ENCODE measurements around the gene SPTBN2. TPM values are rescaled to one million over a fixed set of nuclear protein-coding genes. Genes with fewer than 3 reads are reported as not detected.

Gene SPTBN2
- total RNA-seq, 1 experiment from 2014 or later: 40.7 TPM

DNA sequence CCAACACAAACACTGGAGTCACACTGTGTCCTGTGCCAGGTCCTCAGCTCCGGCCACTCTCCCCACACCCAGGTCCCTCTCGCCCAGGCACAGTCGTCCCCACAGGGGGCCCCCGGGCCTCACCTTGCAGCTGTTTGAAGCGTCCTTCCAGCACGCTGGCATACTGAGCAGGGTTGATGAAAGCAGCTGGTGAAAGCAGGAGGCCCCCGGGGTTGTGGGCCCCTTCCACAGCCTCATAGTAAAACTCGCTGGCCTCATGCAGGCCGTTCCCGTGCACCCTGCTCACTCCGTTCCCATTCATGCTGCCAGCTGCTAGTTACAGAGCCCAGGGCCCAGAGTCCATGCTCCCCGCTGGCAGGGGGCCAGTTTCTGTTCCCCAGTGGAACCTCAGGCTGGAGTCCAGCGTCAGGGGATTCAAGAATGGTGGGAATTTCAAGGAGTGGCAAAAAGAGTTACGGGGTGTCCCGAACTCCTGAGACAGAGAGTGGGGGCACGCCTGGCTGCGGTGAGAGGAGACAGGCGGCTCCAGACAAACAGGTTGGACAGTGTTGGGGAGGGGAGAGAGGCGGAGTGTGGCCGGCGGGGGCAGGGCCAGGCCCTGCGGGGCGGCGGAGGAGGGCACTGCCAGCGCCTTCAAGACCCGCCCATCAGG is 10.6 kb downstream of the SPTBN2 start:
- TF ChIP-seq TEAD1 (CRISPR knock-in tag; IDR thresholded peaks at IDR 0.05) (no peak), NR3C1 (CRISPR knock-in tag; conservative IDR thresholded peaks at IDR 0.05; ENCODE audit: low read depth) (0 out of 2 replicates have a peak, but pooled peaks have one; percentile 39)
- TF ChIP-seq, protein P1, sequence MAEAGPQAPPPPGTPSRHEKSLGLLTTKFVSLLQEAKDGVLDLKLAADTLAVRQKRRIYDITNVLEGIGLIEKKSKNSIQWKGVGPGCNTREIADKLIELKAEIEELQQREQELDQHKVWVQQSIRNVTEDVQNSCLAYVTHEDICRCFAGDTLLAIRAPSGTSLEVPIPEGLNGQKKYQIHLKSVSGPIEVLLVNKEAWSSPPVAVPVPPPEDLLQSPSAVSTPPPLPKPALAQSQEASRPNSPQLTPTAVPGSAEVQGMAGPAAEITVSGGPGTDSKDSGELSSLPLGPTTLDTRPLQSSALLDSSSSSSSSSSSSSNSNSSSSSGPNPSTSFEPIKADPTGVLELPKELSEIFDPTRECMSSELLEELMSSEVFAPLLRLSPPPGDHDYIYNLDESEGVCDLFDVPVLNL (CRISPR knock-in tag; IDR thresholded peaks at IDR 0.05; ENCODE audit: borderline replicate concordance, low read depth): no peak
- peak overlapping the region; percentile 92 for H3K27ac Mint-ChIP-seq
- peaks cover 19% of the 10 kb centered on the region for H3K36me3 Mint-ChIP-seq
- no peaks in the 10 kb centered on the region for H3K9me3 Mint-ChIP-seq
- DNase-seq (ENCODE audit: low spot score) (peak; percentile 52), ATAC-seq (peak; percentile 70)
- no peaks in the 10 kb centered on the region for H3K27me3 Mint-ChIP-seq (ENCODE audit: low read depth)
- ChIA-PET POLR2A (interaction anchor here (0.6 kb wide), 1 partner anchor 61 kb away, joined by 4 read pairs; no protein-coding TSS in a partner anchor), CTCF (interaction anchor here (0.8 to 1.3 kb wide), 3 partner anchors 80 to 297 kb away, joined by 3 to 4 read pairs (median 4); partner anchors contain the start of gene RCE1)
- peak overlapping the region; percentile 55 for H3K4me3 Mint-ChIP-seq
- H3K4me1 Mint-ChIP-seq: peaks cover 46% of the 10 kb centered on the region

DNA sequence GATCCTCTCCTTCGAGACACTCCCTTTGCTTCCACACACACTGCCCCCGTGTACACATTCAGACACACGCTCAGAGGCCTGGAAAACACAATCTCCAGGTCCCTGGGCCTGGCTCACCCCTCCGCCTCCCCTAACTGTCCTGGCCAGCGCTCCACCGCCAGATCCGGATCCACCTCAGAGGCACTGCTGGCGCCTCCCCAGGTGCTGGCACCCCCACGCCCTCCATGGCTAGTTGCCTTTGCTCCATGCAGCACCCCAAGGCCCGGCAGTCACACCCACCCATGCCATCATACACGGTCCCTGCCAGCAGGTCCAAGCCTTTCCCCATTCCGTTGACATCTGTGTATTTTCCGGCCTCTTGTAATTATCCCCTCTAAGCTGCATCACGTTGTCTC is 11.1 kb downstream of the SPTBN2 start:
- TF ChIP-seq EMX1 (CRISPR knock-in tag; IDR thresholded peaks at IDR 0.05) (no peak), ZNF671 (CRISPR knock-in tag; IDR thresholded peaks at IDR 0.05) (no peak), SMAD3 (CRISPR knock-in tag; IDR thresholded peaks at IDR 0.05; ENCODE audit: borderline replicate concordance) (no peak), NFATC4 (CRISPR knock-in tag; IDR thresholded peaks at IDR 0.05) (no peak), KAT7 (CRISPR knock-in tag; IDR thresholded peaks at IDR 0.05; ENCODE audit: borderline replicate concordance) (no peak), ZNF263 (CRISPR knock-in tag; IDR thresholded peaks at IDR 0.05; ENCODE audit: low read depth) (no peak), HMGA2 (CRISPR knock-in tag; IDR thresholded peaks at IDR 0.05) (no peak)
- TF ChIP-seq, protein P2, sequence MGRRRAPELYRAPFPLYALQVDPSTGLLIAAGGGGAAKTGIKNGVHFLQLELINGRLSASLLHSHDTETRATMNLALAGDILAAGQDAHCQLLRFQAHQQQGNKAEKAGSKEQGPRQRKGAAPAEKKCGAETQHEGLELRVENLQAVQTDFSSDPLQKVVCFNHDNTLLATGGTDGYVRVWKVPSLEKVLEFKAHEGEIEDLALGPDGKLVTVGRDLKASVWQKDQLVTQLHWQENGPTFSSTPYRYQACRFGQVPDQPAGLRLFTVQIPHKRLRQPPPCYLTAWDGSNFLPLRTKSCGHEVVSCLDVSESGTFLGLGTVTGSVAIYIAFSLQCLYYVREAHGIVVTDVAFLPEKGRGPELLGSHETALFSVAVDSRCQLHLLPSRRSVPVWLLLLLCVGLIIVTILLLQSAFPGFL (CRISPR knock-in tag; IDR thresholded peaks at IDR 0.05; ENCODE audit: borderline replicate concordance): no peak
- TF ChIP-seq, protein P3, sequence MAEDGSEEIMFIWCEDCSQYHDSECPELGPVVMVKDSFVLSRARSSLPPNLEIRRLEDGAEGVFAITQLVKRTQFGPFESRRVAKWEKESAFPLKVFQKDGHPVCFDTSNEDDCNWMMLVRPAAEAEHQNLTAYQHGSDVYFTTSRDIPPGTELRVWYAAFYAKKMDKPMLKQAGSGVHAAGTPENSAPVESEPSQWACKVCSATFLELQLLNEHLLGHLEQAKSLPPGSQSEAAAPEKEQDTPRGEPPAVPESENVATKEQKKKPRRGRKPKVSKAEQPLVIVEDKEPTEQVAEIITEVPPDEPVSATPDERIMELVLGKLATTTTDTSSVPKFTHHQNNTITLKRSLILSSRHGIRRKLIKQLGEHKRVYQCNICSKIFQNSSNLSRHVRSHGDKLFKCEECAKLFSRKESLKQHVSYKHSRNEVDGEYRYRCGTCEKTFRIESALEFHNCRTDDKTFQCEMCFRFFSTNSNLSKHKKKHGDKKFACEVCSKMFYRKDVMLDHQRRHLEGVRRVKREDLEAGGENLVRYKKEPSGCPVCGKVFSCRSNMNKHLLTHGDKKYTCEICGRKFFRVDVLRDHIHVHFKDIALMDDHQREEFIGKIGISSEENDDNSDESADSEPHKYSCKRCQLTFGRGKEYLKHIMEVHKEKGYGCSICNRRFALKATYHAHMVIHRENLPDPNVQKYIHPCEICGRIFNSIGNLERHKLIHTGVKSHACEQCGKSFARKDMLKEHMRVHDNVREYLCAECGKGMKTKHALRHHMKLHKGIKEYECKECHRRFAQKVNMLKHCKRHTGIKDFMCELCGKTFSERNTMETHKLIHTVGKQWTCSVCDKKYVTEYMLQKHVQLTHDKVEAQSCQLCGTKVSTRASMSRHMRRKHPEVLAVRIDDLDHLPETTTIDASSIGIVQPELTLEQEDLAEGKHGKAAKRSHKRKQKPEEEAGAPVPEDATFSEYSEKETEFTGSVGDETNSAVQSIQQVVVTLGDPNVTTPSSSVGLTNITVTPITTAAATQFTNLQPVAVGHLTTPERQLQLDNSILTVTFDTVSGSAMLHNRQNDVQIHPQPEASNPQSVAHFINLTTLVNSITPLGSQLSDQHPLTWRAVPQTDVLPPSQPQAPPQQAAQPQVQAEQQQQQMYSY (CRISPR knock-in tag; IDR thresholded peaks at IDR 0.05): no peak
- TF ChIP-seq, protein P4, sequence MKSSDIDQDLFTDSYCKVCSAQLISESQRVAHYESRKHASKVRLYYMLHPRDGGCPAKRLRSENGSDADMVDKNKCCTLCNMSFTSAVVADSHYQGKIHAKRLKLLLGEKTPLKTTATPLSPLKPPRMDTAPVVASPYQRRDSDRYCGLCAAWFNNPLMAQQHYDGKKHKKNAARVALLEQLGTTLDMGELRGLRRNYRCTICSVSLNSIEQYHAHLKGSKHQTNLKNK (CRISPR knock-in tag; IDR thresholded peaks at IDR 0.05): no peak
- TF ChIP-seq, protein P5, sequence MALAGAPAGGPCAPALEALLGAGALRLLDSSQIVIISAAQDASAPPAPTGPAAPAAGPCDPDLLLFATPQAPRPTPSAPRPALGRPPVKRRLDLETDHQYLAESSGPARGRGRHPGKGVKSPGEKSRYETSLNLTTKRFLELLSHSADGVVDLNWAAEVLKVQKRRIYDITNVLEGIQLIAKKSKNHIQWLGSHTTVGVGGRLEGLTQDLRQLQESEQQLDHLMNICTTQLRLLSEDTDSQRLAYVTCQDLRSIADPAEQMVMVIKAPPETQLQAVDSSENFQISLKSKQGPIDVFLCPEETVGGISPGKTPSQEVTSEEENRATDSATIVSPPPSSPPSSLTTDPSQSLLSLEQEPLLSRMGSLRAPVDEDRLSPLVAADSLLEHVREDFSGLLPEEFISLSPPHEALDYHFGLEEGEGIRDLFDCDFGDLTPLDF (CRISPR knock-in tag; IDR thresholded peaks at IDR 0.05): no peak
- TF ChIP-seq, protein P6, sequence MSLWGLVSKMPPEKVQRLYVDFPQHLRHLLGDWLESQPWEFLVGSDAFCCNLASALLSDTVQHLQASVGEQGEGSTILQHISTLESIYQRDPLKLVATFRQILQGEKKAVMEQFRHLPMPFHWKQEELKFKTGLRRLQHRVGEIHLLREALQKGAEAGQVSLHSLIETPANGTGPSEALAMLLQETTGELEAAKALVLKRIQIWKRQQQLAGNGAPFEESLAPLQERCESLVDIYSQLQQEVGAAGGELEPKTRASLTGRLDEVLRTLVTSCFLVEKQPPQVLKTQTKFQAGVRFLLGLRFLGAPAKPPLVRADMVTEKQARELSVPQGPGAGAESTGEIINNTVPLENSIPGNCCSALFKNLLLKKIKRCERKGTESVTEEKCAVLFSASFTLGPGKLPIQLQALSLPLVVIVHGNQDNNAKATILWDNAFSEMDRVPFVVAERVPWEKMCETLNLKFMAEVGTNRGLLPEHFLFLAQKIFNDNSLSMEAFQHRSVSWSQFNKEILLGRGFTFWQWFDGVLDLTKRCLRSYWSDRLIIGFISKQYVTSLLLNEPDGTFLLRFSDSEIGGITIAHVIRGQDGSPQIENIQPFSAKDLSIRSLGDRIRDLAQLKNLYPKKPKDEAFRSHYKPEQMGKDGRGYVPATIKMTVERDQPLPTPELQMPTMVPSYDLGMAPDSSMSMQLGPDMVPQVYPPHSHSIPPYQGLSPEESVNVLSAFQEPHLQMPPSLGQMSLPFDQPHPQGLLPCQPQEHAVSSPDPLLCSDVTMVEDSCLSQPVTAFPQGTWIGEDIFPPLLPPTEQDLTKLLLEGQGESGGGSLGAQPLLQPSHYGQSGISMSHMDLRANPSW (CRISPR knock-in tag; conservative IDR thresholded peaks at IDR 0.05; ENCODE audit: low read depth): no peak
- TF ChIP-seq, protein P7, sequence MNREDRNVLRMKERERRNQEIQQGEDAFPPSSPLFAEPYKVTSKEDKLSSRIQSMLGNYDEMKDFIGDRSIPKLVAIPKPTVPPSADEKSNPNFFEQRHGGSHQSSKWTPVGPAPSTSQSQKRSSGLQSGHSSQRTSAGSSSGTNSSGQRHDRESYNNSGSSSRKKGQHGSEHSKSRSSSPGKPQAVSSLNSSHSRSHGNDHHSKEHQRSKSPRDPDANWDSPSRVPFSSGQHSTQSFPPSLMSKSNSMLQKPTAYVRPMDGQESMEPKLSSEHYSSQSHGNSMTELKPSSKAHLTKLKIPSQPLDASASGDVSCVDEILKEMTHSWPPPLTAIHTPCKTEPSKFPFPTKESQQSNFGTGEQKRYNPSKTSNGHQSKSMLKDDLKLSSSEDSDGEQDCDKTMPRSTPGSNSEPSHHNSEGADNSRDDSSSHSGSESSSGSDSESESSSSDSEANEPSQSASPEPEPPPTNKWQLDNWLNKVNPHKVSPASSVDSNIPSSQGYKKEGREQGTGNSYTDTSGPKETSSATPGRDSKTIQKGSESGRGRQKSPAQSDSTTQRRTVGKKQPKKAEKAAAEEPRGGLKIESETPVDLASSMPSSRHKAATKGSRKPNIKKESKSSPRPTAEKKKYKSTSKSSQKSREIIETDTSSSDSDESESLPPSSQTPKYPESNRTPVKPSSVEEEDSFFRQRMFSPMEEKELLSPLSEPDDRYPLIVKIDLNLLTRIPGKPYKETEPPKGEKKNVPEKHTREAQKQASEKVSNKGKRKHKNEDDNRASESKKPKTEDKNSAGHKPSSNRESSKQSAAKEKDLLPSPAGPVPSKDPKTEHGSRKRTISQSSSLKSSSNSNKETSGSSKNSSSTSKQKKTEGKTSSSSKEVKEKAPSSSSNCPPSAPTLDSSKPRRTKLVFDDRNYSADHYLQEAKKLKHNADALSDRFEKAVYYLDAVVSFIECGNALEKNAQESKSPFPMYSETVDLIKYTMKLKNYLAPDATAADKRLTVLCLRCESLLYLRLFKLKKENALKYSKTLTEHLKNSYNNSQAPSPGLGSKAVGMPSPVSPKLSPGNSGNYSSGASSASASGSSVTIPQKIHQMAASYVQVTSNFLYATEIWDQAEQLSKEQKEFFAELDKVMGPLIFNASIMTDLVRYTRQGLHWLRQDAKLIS (CRISPR knock-in tag; IDR thresholded peaks at IDR 0.05; ENCODE audit: borderline replicate concordance): no peak
- H3K9me3 Mint-ChIP-seq: no peaks in the 10 kb centered on the region
- peak overlapping the region; percentile 84 for H3K27ac Mint-ChIP-seq
- H3K4me1 Mint-ChIP-seq: peaks cover 41% of the 10 kb centered on the region
- CTCF ChIA-PET: interaction anchor here (0.8 to 1.3 kb wide), 3 partner anchors 80 to 296 kb away, joined by 3 to 4 read pairs (median 4); partner anchors contain the start of gene RCE1
- H3K4me3 Mint-ChIP-seq: peak overlapping the region; percentile 55; the same call in 1 of the 2 replicates
- ATAC-seq: no peak
- H3K36me3 Mint-ChIP-seq: peaks cover 21% of the 10 kb centered on the region
- DNase-seq (ENCODE audit: low spot score): no peak
- H3K27me3 Mint-ChIP-seq (ENCODE audit: low read depth): no peaks in the 10 kb centered on the region
- POLR2A ChIA-PET: no interaction called here

Data from WTC11 (cell line).